K562 (cell line): ENCODE results near the gene DACT1. TPM values are rescaled to one million over a fixed set of nuclear protein-coding genes. Genes with fewer than 3 reads are reported as not detected.

Experiments used
- ATAC-seq: fragments of 200-7000 bp; cut with Tn5 transposase; 3 replicates; pipeline ENCODE4 v1.9.1; 2020; ENCODE audit warnings: moderate library complexity
- BruUV-seq: library from RNA; stranded (reverse); fragments of 400-500 nt; replicated peaks from 2 replicates; lab custom pipeline; 2021; lab: Mats Ljungman, UMichigan
- CTCF ChIA-PET: fragments of 300-600 bp; formaldehyde crosslinking; extraction: SDS; loops from one replicate; lab custom pipeline; 2021; ENCODE audit warnings: low intra/inter-chr PET ratio; lab: Yijun Ruan, JAX
- POLR2A ChIA-PET: fragments of 300-600, 350-650 bp; sonication (Branson Sonifier 250); formaldehyde crosslinking; extraction: SDS; loops from one replicate; lab custom pipeline; 2021; ENCODE audit warnings: antibody characterized with exemption, inconsistent platforms; lab: Yijun Ruan, JAX
- DNase-seq, 4 experiments: peaks; one replicate each; pipeline versions ENCODE4 v3.0.0 to v3.0.0-alpha.2; 2011 to 2018; ENCODE audit warnings: low spot score in 3 of 4, mixed read lengths in 3 of 4; ENCODE audit errors: extremely low read depth in 1 of 4
- FAIRE-seq: peaks from 2 replicates; lab custom pipeline; 2011; peaks lifted over from hg19 to GRCh38; lab: Jason Lieb, UNC
- H2AFZ ChIP-seq: 2 replicates; pipeline ENCODE4 v1.6.0; 2011; ENCODE audit warnings: low read depth, low read length, control low read depth, inconsistent platforms
- H3K27ac ChIP-seq: fragments of 200-600 bp; 3 replicates; pipeline ENCODE4 v1.8.0; 2011; ENCODE audit warnings: low read depth, mild to moderate bottlenecking, control low read depth, inconsistent platforms, low read length, moderate library complexity, mixed read lengths; ENCODE audit errors: extremely low read depth
- H3K27me3 ChIP-seq, 2 experiments: fragments of 300-600 bp in 1 of 2; 2 replicates in 1 of 2; 3 replicates in 1 of 2; pipeline versions ENCODE4 v1.6.0 to v1.8.0; 2011; ENCODE audit warnings: inconsistent platforms in 2 of 2, low read length in 2 of 2, mild to moderate bottlenecking in 1 of 2, mixed read lengths in 1 of 2, moderate library complexity in 1 of 2; ENCODE audit not compliant: control insufficient read depth in 2 of 2, insufficient read depth in 2 of 2
- H3K36me3 ChIP-seq: fragments of 300-600 bp; 3 replicates; pipeline ENCODE4 v1.8.0; 2011; ENCODE audit warnings: mild to moderate bottlenecking, low read length, inconsistent platforms; ENCODE audit not compliant: control insufficient read depth, insufficient read depth
- H3K4me1 ChIP-seq, 2 experiments: fragments of 200-600 bp in 1 of 2; replicated peaks in 1 of 2; 2 replicates in 1 of 2; 3 replicates in 1 of 2; pipeline versions ENCODE4 v1.5.1 to v1.8.0; 2011; ENCODE audit warnings: inconsistent platforms in 2 of 2, low read length in 2 of 2, mild to moderate bottlenecking in 1 of 2, mixed read lengths in 1 of 2, moderate library complexity in 1 of 2; ENCODE audit not compliant: control insufficient read depth in 2 of 2, insufficient read depth in 2 of 2
- H3K4me2 ChIP-seq: 2 replicates; pipeline ENCODE4 v1.6.1; 2011; ENCODE audit warnings: low read length, control low read depth, inconsistent platforms, mixed read lengths; ENCODE audit not compliant: insufficient read depth
- H3K4me3 ChIP-seq: fragments of 200-600 bp; sonication (generic), shearing (Covaris generic); 2 replicates; pipeline ENCODE4 v1.5.1; 2016; ENCODE audit warnings: control low read depth, inconsistent platforms
- H3K79me2 ChIP-seq: fragments of 200-600 bp; 3 replicates; pipeline ENCODE4 v1.8.0; 2011; ENCODE audit warnings: low read length, inconsistent platforms; ENCODE audit not compliant: control insufficient read depth, insufficient read depth
- H3K9ac ChIP-seq, 2 experiments: 2 replicates each; pipeline versions ENCODE4 v1.6.0 to v1.6.1; 2011; ENCODE audit warnings: low read depth in 2 of 2, low read length in 2 of 2, control low read depth in 1 of 2, inconsistent platforms in 1 of 2, mild to moderate bottlenecking in 1 of 2, mixed read lengths in 1 of 2; ENCODE audit not compliant: insufficient read depth in 1 of 2
- H3K9me1 ChIP-seq: one replicate; pipeline ENCODE4 v1.6.0; 2011; ENCODE audit warnings: inconsistent platforms, mild to moderate bottlenecking, low read length, moderate library complexity; ENCODE audit not compliant: control insufficient read depth, insufficient read depth
- H3K9me3 ChIP-seq: replicated peaks from 2 replicates; pipeline ENCODE4 v1.5.1; 2011; ENCODE audit warnings: low read depth, low read length, inconsistent platforms; ENCODE audit not compliant: control insufficient read depth, insufficient read depth
- H4K20me1 ChIP-seq: replicated peaks from 2 replicates; pipeline ENCODE4 v1.6.1; 2011; ENCODE audit warnings: low read length, inconsistent platforms, mixed read lengths; ENCODE audit not compliant: control insufficient read depth, insufficient read depth
- CCNT2 ChIP-seq: IDR thresholded peaks from 2 replicates; pipeline ENCODE4 v1.6.1; 2011; ENCODE audit warnings: borderline replicate concordance, low read depth, mild to moderate bottlenecking, moderate library complexity, mixed read lengths, low read length; ENCODE audit not compliant: insufficient read length; ENCODE audit errors: extremely low read depth
- CEBPB ChIP-seq: fragments of 450-650 bp; IDR thresholded peaks from 2 replicates; pipeline ENCODE4 v1.6.1; 2016; ENCODE audit warnings: missing genetic modification characterization, missing compliant biosample characterization
- KDM2B ChIP-seq: fragments of 250-450 bp; sonication (Bioruptor Pico); IDR thresholded peaks from 2 replicates; pipeline ENCODE4 v1.8.0; 2021; ENCODE audit warnings: mild to moderate bottlenecking, moderate library complexity
- NCOA6 ChIP-seq: fragments of 450-650 bp; IDR thresholded peaks from 2 replicates; pipeline ENCODE4 v1.6.1; 2017; ENCODE audit warnings: mild to moderate bottlenecking
- RFX1 ChIP-seq: fragments of 450-650 bp; IDR thresholded peaks from 2 replicates; pipeline ENCODE4 v1.6.1; 2016; ENCODE audit warnings: mild to moderate bottlenecking, moderate library complexity
- STAT5A ChIP-seq: IDR thresholded peaks from 2 replicates; pipeline ENCODE4 v1.6.1; 2012; ENCODE audit warnings: low read length, inconsistent platforms, borderline replicate concordance
- TAF7 ChIP-seq: fragments of 450-650 bp; IDR thresholded peaks from 2 replicates; pipeline ENCODE4 v1.6.1; 2016; ENCODE audit warnings: missing genetic modification characterization, missing compliant biosample characterization
- ZBTB7A ChIP-seq: IDR thresholded peaks from 2 replicates; pipeline ENCODE4 v1.6.1; 2011; ENCODE audit warnings: low read depth, mild to moderate bottlenecking, low read length, moderate library complexity, borderline replicate concordance; ENCODE audit not compliant: control insufficient read depth
- ZC3H11A ChIP-seq: IDR thresholded peaks from 2 replicates; pipeline ENCODE4 v1.6.1; 2012; ENCODE audit warnings: low read depth, low read length, improper control_type of control experiment
- ZNF184 ChIP-seq: sonication (generic); formaldehyde crosslinking; IDR thresholded peaks from 2 replicates; pipeline ENCODE4 v1.5.0; 2020; ENCODE audit warnings: missing genetic modification reagents
- ZNF23 ChIP-seq: fragments of 250-450 bp; sonication (Bioruptor Pico); IDR thresholded peaks from 2 replicates; pipeline ENCODE4 v1.4.0; 2020; ENCODE audit warnings: mild to moderate bottlenecking
- ZNF699 ChIP-seq: fragments of 250-450 bp; sonication (Bioruptor Pico); IDR thresholded peaks from 2 replicates; pipeline ENCODE4 v1.8.0; 2021; ENCODE audit warnings: mild to moderate bottlenecking, moderate library complexity; ENCODE audit not compliant: insufficient replicate concordance
- WGBS: fragments of 100-300 bp; shearing (Covaris generic); methylation state at CpG from one replicate; pipeline ENCODE4 v1.1.6; 2016; ENCODE audit warnings: low coverage, mixed read lengths; ENCODE audit not compliant: insufficient coverage; ENCODE audit errors: missing lambda C conversion rate; 5-methylcytosine and 5-hydroxymethylcytosine counted together
- in situ Hi-C: fragments of 300-500 bp; cut with MboI; formaldehyde crosslinking; loops from 4 replicates; pipeline ENCODE4 v1.15.0; 2018; ENCODE audit warnings: inconsistent platforms, mixed read lengths
- intact Hi-C: fragments of 100-400 bp; cut with micrococcal nuclease; formaldehyde crosslinking; loops from 2 replicates; pipeline ENCODE4 v1.14.2; 2022
- polyA plus RNA-seq, 8 experiments: library from polyadenylated mRNA; depleted of rRNA in 4 of 8; stranded (reverse) in 5 of 8; unstranded in 3 of 8; fragments of >200 nt; fragmentation: Nextera tagmentation in 2 of 8; fragmentation: Illumina TruSeq in 1 of 8; extraction: Ambion mirVana in 2 of 8; extraction: Trizol in 1 of 8; gene quantifications; 2 replicates each; pipeline versions ENCODE4 v1.2.1 to v1.2.3, GENCODE V29; 2011 to 2014; ENCODE audit warnings: inconsistent platforms in 1 of 8, missing spikeins in 1 of 8
- total RNA-seq, 7 experiments: library from RNA; depleted of rRNA in 6 of 7; stranded (reverse); fragments of >200 nt in 6 of 7; fragmentation: Illumina TruSeq in 2 of 7; extraction: Trizol in 2 of 7; gene quantifications; 2 replicates each; pipeline versions ENCODE4 v1.2.1 to v1.2.3, GENCODE V29; 2011 to 2021; ENCODE audit warnings: low replicate concordance in 1 of 7
- TF ChIP-seq, protein P1 (sequence below), 2 experiments: fragments of 450-650 bp; IDR thresholded peaks; 2 replicates each; pipeline ENCODE4 v1.6.1; 2018; ENCODE audit warnings: mild to moderate bottlenecking in 2 of 2, low read depth in 1 of 2; ENCODE audit not compliant: partially characterized antibody in 2 of 2
- TF ChIP-seq, protein P2 (sequence below): sonication (generic); formaldehyde crosslinking; IDR thresholded peaks from 2 replicates; pipeline ENCODE4 v1.8.0; 2022; ENCODE audit warnings: mild to moderate bottlenecking, missing genetic modification reagents
- TF ChIP-seq, protein P3 (sequence below): fragments of 250-450 bp; sonication (Bioruptor Pico); IDR thresholded peaks from 2 replicates; pipeline ENCODE4 v1.8.0; 2021; ENCODE audit warnings: borderline replicate concordance, mild to moderate bottlenecking, moderate library complexity; ENCODE audit not compliant: poor library complexity, severe bottlenecking

Gene DACT1
- total and polyA plus RNA-seq, 9 of the 15 experiments (the other 6 are each of a cell fraction or from before 2014, with no cell fraction given), result 0.07 to 0.30 (median 0.13) TPM

DNA sequence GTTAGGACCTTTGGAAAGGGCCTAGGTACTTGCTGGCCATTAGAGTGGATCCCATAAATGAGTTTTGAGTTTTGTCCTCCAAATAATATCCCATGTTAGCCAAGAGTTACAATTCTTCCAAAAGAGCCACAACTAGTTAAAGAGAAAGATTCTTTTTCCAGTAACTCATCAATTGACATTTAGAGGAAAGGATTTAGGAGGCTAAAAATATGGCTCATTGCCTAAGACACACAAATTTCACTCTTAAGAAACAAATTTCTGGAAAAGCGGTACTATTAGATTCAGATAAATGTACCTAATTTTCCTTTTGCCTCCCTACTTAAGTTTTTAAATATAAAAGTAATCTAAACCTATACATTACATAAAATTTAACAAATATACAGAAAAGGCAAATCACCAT, 21.3 kb downstream of the DACT1 start:
- H3K79me2 ChIP-seq, result no peaks in the 10 kb centered on the region
- intact Hi-C loops (no loop called here), in situ Hi-C loops (no loop called here)
- ChIA-PET POLR2A (no interaction called here), CTCF (no interaction called here)
- ATAC-seq (no peak), FAIRE-seq (no peak), DNase-seq (no peak)
- no peaks in the 10 kb centered on the region for H3K9me1 ChIP-seq
- no peak overlapping the region for H3K27ac ChIP-seq
- H3K4me2 ChIP-seq, result no peak overlapping the region
- H3K9ac ChIP-seq, result no peak overlapping the region
- no TSS peak for BruUV-seq
- no peaks in the 10 kb centered on the region for H3K36me3 ChIP-seq
- no peak overlapping the region for H2AFZ ChIP-seq
- no peaks in the 10 kb centered on the region for H3K9me3 ChIP-seq
- 14% methylated on average over 1 of the region's 1 CpG for WGBS
- H3K4me3 ChIP-seq, result no peak overlapping the region
- no peaks in the 10 kb centered on the region for H4K20me1 ChIP-seq
- no peaks in the 10 kb centered on the region for H3K27me3 ChIP-seq
- H3K4me1 ChIP-seq, result no peaks in the 10 kb centered on the region
- TF ChIP-seq RFX1 (no peak), ZC3H11A (no peak), TAF7 (tag) (no peak), KDM2B (CRISPR knock-in tag) (no peak), ZNF699 (CRISPR knock-in tag) (no peak), CCNT2 (no peak), ZNF184 (CRISPR knock-in tag) (no peak), CEBPB (no peak), ZNF23 (CRISPR knock-in tag) (no peak), STAT5A (no peak), NCOA6 (no peak), ZBTB7A (no peak)
- TF ChIP-seq, protein P1, sequence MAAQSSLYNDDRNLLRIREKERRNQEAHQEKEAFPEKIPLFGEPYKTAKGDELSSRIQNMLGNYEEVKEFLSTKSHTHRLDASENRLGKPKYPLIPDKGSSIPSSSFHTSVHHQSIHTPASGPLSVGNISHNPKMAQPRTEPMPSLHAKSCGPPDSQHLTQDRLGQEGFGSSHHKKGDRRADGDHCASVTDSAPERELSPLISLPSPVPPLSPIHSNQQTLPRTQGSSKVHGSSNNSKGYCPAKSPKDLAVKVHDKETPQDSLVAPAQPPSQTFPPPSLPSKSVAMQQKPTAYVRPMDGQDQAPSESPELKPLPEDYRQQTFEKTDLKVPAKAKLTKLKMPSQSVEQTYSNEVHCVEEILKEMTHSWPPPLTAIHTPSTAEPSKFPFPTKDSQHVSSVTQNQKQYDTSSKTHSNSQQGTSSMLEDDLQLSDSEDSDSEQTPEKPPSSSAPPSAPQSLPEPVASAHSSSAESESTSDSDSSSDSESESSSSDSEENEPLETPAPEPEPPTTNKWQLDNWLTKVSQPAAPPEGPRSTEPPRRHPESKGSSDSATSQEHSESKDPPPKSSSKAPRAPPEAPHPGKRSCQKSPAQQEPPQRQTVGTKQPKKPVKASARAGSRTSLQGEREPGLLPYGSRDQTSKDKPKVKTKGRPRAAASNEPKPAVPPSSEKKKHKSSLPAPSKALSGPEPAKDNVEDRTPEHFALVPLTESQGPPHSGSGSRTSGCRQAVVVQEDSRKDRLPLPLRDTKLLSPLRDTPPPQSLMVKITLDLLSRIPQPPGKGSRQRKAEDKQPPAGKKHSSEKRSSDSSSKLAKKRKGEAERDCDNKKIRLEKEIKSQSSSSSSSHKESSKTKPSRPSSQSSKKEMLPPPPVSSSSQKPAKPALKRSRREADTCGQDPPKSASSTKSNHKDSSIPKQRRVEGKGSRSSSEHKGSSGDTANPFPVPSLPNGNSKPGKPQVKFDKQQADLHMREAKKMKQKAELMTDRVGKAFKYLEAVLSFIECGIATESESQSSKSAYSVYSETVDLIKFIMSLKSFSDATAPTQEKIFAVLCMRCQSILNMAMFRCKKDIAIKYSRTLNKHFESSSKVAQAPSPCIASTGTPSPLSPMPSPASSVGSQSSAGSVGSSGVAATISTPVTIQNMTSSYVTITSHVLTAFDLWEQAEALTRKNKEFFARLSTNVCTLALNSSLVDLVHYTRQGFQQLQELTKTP (IDR thresholded peaks at IDR 0.05; ENCODE audit: low read depth in 1 of 2, partially characterized antibody in 2 of 2), result no peak
- TF ChIP-seq, protein P2, sequence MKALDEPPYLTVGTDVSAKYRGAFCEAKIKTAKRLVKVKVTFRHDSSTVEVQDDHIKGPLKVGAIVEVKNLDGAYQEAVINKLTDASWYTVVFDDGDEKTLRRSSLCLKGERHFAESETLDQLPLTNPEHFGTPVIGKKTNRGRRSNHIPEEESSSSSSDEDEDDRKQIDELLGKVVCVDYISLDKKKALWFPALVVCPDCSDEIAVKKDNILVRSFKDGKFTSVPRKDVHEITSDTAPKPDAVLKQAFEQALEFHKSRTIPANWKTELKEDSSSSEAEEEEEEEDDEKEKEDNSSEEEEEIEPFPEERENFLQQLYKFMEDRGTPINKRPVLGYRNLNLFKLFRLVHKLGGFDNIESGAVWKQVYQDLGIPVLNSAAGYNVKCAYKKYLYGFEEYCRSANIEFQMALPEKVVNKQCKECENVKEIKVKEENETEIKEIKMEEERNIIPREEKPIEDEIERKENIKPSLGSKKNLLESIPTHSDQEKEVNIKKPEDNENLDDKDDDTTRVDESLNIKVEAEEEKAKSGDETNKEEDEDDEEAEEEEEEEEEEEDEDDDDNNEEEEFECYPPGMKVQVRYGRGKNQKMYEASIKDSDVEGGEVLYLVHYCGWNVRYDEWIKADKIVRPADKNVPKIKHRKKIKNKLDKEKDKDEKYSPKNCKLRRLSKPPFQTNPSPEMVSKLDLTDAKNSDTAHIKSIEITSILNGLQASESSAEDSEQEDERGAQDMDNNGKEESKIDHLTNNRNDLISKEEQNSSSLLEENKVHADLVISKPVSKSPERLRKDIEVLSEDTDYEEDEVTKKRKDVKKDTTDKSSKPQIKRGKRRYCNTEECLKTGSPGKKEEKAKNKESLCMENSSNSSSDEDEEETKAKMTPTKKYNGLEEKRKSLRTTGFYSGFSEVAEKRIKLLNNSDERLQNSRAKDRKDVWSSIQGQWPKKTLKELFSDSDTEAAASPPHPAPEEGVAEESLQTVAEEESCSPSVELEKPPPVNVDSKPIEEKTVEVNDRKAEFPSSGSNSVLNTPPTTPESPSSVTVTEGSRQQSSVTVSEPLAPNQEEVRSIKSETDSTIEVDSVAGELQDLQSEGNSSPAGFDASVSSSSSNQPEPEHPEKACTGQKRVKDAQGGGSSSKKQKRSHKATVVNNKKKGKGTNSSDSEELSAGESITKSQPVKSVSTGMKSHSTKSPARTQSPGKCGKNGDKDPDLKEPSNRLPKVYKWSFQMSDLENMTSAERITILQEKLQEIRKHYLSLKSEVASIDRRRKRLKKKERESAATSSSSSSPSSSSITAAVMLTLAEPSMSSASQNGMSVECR, result no peak
- TF ChIP-seq, protein P3, sequence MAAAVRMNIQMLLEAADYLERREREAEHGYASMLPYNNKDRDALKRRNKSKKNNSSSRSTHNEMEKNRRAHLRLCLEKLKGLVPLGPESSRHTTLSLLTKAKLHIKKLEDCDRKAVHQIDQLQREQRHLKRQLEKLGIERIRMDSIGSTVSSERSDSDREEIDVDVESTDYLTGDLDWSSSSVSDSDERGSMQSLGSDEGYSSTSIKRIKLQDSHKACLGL (CRISPR knock-in tag), result no peak
